SIG-M5 treated with dmso at 0.1 percent for 504 hours (cell line): ENCODE data around the gene TNIK.

Source experiments
- DNase-seq: peaks from one replicate; lab custom pipeline; 2025; ENCODE audit not compliant: unreplicated experiment; lab: John Stamatoyannopoulos, UW

The TNIK gene

DNA sequence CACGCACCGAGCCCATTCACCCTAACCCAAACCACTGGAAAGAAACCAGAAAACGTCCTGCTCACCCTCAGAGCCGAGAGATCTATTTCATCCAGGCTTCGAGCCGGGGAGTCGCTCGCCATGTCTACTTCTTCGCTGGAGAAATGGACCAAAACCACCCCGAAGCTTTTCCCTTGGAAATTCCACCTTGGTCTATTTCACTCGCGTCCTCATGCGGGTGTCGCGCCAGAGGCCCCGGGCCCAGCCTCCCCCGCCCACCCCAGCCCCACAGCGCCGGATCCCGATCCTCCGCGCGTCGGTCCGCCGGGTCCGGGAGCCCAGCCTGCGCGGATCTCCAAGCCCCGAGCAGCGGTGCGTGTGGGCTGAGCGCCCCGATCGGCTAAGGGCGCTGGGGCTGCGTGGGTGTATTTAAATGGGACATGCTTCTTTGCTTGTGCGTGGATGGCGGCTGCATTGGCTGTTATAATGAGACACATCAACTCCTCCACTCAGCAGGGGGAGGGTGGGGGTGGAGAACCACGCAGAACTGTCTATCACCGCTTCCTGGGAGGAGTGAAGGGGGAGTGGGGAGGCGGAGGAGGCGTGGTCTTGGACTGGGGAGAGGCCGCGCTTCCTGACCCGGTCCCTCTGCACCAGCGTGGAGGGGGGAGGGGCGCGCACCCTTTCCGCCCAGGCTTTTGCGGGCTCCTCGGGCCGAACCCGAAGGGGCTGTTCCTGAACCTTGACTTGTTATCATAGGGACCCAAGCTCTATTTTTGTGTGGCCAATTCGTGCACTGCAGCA lies at the start of gene TNIK:
Gene TNIK, minus strand, starts transcription at position 464 of the 783 bp plus-strand sequence. Its CDS starts 342 bp downstream, at position 122.
- peak; percentile 84 for DNase-seq

GRCh38 chr3:171508676-171509075 lies 48.5 kb upstream of the TNIK start:
- DNase-seq, result no peak

GRCh38 chr3:171508206-171508605 lies 48.0 kb upstream of the TNIK start:
- no peak for DNase-seq

DNA sequence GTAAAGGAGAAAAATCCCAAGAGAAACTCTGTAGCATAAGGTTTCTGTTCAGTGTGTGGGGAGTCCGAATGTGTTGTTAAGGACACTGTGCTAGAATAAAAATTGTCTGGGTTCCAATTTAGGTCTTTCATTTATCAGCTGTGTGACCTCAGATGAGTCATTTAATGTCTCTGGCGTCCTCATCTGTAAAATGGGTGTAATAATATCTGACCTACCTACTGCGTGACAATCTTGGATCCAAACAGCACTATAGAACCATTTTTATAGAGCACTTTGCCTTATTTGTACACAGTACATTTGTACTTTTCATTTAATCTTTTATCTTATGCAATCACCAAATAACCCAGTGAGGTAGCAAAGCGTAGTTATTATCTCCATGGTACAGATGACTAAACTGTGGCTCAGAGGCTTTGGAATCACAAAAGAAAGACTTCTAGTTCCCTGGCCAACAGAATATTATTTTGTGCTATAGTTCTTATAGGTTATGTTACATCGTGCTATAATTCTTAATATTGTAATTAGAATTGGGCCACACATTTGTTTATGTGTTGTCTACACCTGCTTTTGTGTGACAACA lies 46.6 kb upstream of the TNIK start:
- no peak for DNase-seq

- DNase-seq, result no peak
Observed at GRCh38 chr3:171505822-171506333, 45.7 kb upstream of the TNIK start.

DNA sequence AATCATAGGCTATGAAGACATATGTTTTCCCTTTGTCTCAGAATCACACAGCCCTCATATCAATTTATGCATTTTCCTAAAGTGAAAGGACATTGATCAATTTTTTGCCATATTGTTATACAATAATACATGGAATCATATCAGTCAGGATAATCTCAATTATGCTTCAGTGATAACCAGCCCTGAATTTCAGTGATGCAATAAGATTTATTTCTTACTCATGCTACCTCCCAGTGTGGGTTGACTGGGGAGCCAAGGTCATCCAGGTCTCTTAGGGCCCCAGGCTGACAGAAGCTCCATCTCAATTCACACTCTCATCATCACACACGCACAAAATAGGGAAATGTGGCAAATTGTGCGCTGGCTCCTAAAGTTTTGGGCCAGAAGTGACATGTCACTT lies 44.2 kb upstream of the TNIK start:
- DNase-seq, result no peak

DNA sequence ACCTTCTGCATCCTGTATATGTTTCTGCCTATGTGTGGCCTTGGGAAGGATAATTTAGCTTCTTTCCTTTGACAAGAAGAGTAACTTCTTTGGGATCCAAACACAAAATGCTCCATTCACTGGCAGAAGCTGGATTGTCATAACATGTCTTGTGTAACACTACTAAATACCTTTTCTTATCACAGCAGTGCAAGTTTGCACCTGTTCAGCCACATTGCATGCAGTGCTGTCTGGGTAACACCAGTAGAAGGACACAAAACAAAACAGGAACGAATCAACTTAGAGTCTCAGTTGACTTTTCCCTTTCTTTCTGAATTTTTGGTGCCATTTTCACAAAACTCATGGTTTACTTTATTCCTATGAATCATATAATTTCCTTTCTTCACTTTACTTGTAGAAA lies 43.6 kb upstream of the TNIK start:
- no peak for DNase-seq

DNA sequence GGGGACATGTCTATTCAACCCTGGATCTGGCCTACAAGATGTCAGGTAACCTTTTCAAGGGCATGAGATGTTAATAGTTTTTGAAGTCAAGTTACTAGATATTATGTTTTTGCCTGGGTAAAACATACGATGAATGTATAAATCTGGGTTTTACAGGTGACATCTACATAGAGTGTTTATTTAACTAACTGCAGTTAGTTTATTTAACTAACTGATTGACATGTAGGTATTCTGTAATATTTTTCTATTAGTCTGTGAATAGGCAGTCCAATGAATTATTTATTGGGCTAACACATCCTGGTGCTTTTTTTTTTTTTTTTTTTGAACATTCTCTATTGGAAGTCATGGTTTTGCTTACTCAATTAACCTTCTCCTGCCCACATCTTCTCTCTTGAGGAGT lies 38.7 kb upstream of the TNIK start:
- no peak for DNase-seq

DNA sequence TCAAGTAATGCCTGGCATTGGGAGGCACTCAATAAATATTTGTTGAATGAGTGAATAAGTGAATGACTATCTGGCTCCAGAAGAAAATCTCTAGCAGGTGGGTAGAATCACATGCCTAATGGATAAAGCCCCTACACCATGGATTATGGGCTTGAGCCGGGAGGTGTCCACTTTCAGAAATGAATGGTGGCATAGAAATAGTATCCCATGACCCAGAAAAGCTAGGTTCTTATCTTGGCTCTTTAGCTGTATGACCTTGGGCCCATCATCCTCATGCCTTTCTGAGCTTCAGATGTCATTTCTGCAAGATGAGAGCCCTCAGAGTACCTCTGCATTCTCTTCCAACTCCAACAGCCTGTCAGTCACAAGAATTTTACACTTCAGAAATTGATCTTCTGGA lies 37.3 kb upstream of the TNIK start:
- DNase-seq, result no peak

DNA sequence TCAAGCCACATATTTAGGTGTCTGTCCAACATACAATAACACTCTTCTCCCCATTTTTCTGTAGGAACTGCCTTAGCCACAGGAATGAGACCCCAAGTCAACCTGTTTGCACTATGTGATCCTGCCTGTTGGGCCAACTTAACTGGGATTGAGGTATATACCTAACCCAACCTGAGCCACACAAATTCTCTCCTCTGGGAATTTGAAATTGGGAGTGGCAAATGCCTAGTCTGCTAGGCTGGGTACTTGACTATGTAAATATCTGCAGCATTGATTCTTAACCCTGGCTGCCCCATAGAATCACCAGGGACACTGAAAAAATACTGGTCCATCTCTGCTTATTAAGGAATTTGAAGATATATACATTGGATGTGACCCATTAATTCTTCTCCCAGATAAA lies 35.2 kb upstream of the TNIK start:
- DNase-seq, result no peak

DNA sequence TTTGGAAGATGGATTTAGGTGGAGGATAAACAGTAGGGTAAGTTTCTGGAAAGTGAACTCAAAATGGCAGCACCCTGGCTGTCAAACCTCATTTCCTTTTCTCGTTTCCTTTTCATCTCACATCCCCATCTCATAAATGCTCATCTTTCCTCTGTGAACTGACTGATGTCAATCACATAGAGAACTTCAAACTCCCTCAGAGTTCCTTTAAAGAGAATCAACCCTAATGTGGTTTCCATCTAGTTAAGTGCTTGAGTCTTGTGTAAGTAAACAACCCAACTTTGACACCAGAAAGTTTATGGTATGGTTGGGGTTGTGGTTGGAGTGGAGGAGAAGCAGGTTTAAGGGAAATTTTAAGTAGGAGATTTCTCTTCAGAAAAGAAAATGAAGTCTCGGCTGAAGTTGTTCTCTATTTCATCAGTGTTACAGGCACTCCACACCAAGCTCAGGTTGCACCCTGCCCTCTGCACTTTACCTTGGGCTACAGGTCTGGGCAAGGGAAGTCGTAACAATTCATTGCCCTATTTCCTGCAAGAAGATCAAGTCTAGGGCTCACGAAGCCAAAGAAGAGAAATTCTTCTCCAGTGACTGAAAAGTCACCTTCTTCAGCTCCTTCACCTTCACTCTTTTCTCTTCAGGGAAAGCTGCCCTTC lies 34.4 kb upstream of the TNIK start:
- no peak for DNase-seq

DNA sequence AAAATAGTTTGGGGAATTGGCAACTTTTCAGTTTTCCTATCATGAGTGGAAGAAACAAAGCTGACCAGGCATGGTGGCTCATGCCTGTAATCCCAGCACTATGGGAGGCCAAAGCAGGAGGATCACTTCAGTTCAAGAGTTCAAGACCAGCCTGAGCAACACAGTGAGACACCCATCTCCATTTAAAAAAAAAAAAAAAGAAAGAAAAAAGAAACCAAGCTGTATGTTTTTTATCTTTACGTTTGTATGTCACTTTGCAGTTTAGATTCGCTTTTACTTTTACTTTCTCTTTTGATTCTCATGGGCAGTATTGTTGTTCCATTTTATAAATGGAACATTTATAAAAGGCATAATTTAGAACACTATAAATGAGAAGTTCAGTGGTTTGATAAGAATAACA lies 31.2 kb upstream of the TNIK start:
- no peak for DNase-seq

DNA sequence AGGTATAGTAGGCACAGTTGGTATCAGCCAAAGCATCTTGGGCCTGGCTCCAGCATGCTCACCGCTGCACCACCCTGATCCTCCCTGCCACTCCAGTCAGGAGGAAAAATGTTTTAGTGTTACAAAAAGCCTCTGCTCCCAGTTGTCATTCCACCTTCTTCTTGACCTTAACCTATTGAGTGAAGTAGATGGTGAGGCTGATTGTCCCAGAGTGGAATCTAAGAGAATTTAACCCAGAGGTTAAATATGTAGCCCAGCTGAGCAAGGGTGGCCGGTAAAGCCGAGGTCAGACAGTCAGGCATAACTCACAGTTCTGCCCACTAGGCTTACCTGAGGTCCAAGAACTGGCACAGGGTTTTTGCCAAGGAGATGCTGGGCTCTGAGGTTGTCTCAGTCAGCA lies 30.7 kb upstream of the TNIK start:
- DNase-seq, result no peak

DNA sequence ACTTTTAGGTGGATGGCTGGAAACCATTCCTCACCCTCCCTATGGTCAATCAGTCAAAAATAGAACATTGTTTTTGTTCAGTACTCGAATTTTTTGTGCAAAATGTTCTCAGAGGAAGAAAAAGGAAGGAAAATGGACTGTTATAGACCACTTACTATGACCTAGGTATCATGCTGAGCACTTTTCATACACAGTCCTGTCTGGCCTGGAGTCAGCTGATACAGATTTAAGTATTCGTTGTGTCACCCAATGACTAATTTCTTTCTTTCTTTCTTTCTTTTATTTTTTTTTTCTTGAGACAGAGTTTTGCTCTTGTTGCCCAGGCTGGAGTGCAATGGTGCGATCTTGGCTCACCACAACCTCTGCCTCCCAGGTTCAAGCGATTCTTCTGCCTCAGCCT lies 29.1 kb upstream of the TNIK start:
- no peak for DNase-seq

DNA sequence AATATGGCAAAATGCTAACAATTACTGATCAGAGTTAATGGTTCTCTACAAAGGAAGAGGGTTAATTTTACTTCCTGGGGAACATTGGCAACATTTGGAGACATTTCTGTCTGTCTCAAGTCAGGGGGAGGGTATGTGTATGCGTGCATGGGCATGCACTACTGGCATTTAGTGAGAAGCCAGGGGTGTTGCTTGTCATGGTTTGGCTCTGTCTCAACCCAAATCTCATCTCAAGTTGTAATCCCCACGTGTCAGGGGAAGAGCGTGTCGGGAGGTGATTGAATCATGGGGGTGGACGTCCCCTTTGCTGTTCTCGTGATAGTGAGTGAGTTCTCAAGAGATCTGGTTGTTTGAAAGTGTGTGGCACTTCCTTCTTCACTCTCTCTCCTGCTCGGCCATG lies 28.3 kb upstream of the TNIK start:
- no peak for DNase-seq

- no peak for DNase-seq
Observed at GRCh38 chr3:171487382-171487781, 27.2 kb upstream of the TNIK start.

GRCh38 chr3:171485338-171485737 lies 25.1 kb upstream of the TNIK start:
- DNase-seq, result no peak

- no peak for DNase-seq
Observed at GRCh38 chr3:171481011-171481410, 20.8 kb upstream of the TNIK start.

DNA sequence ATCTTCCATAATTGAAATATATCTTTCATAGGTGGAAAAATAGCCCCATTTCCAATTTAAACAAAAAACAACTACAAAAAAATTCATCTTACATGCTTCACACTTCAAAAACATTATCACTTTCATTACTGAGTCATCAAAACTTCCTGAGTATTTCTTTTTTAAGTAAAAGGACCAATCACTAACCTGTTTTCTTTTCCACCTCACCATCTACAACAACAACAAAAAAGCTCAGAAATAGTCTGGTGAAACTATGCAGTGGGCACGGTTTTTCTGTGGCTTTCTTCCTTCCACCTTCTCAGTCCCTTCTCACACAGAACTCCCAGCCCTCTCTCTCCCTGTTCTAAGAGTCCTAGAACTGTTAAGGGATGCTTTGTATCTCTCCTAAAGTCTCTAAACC lies 20.3 kb upstream of the TNIK start:
- DNase-seq, result no peak

- DNase-seq, result no peak
Observed at GRCh38 chr3:171476532-171477102, 16.4 kb upstream of the TNIK start.

- no peak for DNase-seq
Observed at GRCh38 chr3:171472552-171472951, 12.3 kb upstream of the TNIK start.

GRCh38 chr3:171470714-171471227 lies 10.6 kb upstream of the TNIK start:
- no peak for DNase-seq
